K562 (cell line): ENCODE measurements around the gene ANO9. TPM values are rescaled to one million over a fixed set of nuclear protein-coding genes. Genes with fewer than 3 reads are reported as not detected.

ENCODE experiments used
- ATAC-seq: fragments of 200-7000 bp; cut with Tn5 transposase; 3 replicates; pipeline ENCODE4 v1.9.1; 2020; ENCODE audit warnings: moderate library complexity
- BruUV-seq: library from RNA; stranded (reverse); fragments of 400-500 nt; replicated peaks from 2 replicates; lab custom pipeline; 2021; lab: Mats Ljungman, UMichigan
- CTCF ChIA-PET: fragments of 300-600 bp; formaldehyde crosslinking; extraction: SDS; loops from one replicate; lab custom pipeline; 2021; ENCODE audit warnings: low intra/inter-chr PET ratio; lab: Yijun Ruan, JAX
- POLR2A ChIA-PET: fragments of 300-600, 350-650 bp; sonication (Branson Sonifier 250); formaldehyde crosslinking; extraction: SDS; loops from one replicate; lab custom pipeline; 2021; ENCODE audit warnings: antibody characterized with exemption, inconsistent platforms; lab: Yijun Ruan, JAX
- DNase-seq, 4 experiments: peaks; one replicate each; pipeline versions ENCODE4 v3.0.0 to v3.0.0-alpha.2; 2011 to 2018; ENCODE audit warnings: low spot score in 3 of 4, mixed read lengths in 3 of 4; ENCODE audit errors: extremely low read depth in 1 of 4
- FAIRE-seq: peaks from 2 replicates; lab custom pipeline; 2011; peaks lifted over from hg19 to GRCh38; lab: Jason Lieb, UNC
- H2AFZ ChIP-seq: 2 replicates; pipeline ENCODE4 v1.6.0; 2011; ENCODE audit warnings: low read depth, low read length, control low read depth, inconsistent platforms
- H3K27ac ChIP-seq: fragments of 200-600 bp; 3 replicates; pipeline ENCODE4 v1.8.0; 2011; ENCODE audit warnings: low read depth, mild to moderate bottlenecking, control low read depth, inconsistent platforms, low read length, moderate library complexity, mixed read lengths; ENCODE audit errors: extremely low read depth
- H3K27me3 ChIP-seq, 2 experiments: fragments of 300-600 bp in 1 of 2; 2 replicates in 1 of 2; 3 replicates in 1 of 2; pipeline versions ENCODE4 v1.6.0 to v1.8.0; 2011; ENCODE audit warnings: inconsistent platforms in 2 of 2, low read length in 2 of 2, mild to moderate bottlenecking in 1 of 2, mixed read lengths in 1 of 2, moderate library complexity in 1 of 2; ENCODE audit not compliant: control insufficient read depth in 2 of 2, insufficient read depth in 2 of 2
- H3K36me3 ChIP-seq: fragments of 300-600 bp; 3 replicates; pipeline ENCODE4 v1.8.0; 2011; ENCODE audit warnings: mild to moderate bottlenecking, low read length, inconsistent platforms; ENCODE audit not compliant: control insufficient read depth, insufficient read depth
- H3K4me1 ChIP-seq, 2 experiments: fragments of 200-600 bp in 1 of 2; replicated peaks in 1 of 2; 2 replicates in 1 of 2; 3 replicates in 1 of 2; pipeline versions ENCODE4 v1.5.1 to v1.8.0; 2011; ENCODE audit warnings: inconsistent platforms in 2 of 2, low read length in 2 of 2, mild to moderate bottlenecking in 1 of 2, mixed read lengths in 1 of 2, moderate library complexity in 1 of 2; ENCODE audit not compliant: control insufficient read depth in 2 of 2, insufficient read depth in 2 of 2
- H3K4me2 ChIP-seq: 2 replicates; pipeline ENCODE4 v1.6.1; 2011; ENCODE audit warnings: low read length, control low read depth, inconsistent platforms, mixed read lengths; ENCODE audit not compliant: insufficient read depth
- H3K4me3 ChIP-seq: fragments of 200-600 bp; sonication (generic), shearing (Covaris generic); 2 replicates; pipeline ENCODE4 v1.5.1; 2016; ENCODE audit warnings: control low read depth, inconsistent platforms
- H3K79me2 ChIP-seq: fragments of 200-600 bp; 3 replicates; pipeline ENCODE4 v1.8.0; 2011; ENCODE audit warnings: low read length, inconsistent platforms; ENCODE audit not compliant: control insufficient read depth, insufficient read depth
- H3K9ac ChIP-seq, 2 experiments: 2 replicates each; pipeline versions ENCODE4 v1.6.0 to v1.6.1; 2011; ENCODE audit warnings: low read depth in 2 of 2, low read length in 2 of 2, control low read depth in 1 of 2, inconsistent platforms in 1 of 2, mild to moderate bottlenecking in 1 of 2, mixed read lengths in 1 of 2; ENCODE audit not compliant: insufficient read depth in 1 of 2
- H3K9me1 ChIP-seq: one replicate; pipeline ENCODE4 v1.6.0; 2011; ENCODE audit warnings: inconsistent platforms, mild to moderate bottlenecking, low read length, moderate library complexity; ENCODE audit not compliant: control insufficient read depth, insufficient read depth
- H3K9me3 ChIP-seq: replicated peaks from 2 replicates; pipeline ENCODE4 v1.5.1; 2011; ENCODE audit warnings: low read depth, low read length, inconsistent platforms; ENCODE audit not compliant: control insufficient read depth, insufficient read depth
- H4K20me1 ChIP-seq: replicated peaks from 2 replicates; pipeline ENCODE4 v1.6.1; 2011; ENCODE audit warnings: low read length, inconsistent platforms, mixed read lengths; ENCODE audit not compliant: control insufficient read depth, insufficient read depth
- ATF3 ChIP-seq, 2 experiments: fragments of 450-650 bp in 1 of 2; sonication (generic) in 1 of 2; formaldehyde crosslinking in 1 of 2; IDR thresholded peaks in 1 of 2; conservative IDR thresholded peaks in 1 of 2; 2 replicates each; pipeline versions ENCODE4 v1.6.1 to v1.8.1; 2016 to 2023; ENCODE audit warnings: mild to moderate bottlenecking in 2 of 2, moderate library complexity in 2 of 2, inconsistent platforms in 1 of 2, missing genetic modification reagents in 1 of 2
- ELF1 ChIP-seq: fragments of 200-800 bp; sonication (Bioruptor generic); IDR thresholded peaks from 2 replicates; pipeline ENCODE4 v1.6.1; 2016; ENCODE audit warnings: missing genetic modification characterization, missing compliant biosample characterization
- L3MBTL2 ChIP-seq: fragments of 450-650 bp; IDR thresholded peaks from 2 replicates; pipeline ENCODE4 v1.6.1; 2016; ENCODE audit warnings: mild to moderate bottlenecking, moderate library complexity
- LCOR ChIP-seq: sonication (generic); formaldehyde crosslinking; IDR thresholded peaks from 2 replicates; pipeline ENCODE4 v1.8.0; 2022; ENCODE audit warnings: mild to moderate bottlenecking, missing genetic modification reagents
- MYC ChIP-seq, 2 experiments: fragments of 250-450 bp in 1 of 2; sonication (Bioruptor Pico) in 1 of 2; IDR thresholded peaks; 2 replicates each; pipeline versions ENCODE4 v1.5.1 to v1.6.1; 2012 to 2021; ENCODE audit warnings: low read depth in 2 of 2, borderline replicate concordance in 1 of 2, improper control_type of control experiment in 1 of 2, low read length in 1 of 2, mild to moderate bottlenecking in 1 of 2, moderate library complexity in 1 of 2
- NR1H2 ChIP-seq: sonication (generic); formaldehyde crosslinking; IDR thresholded peaks from 2 replicates; pipeline ENCODE4 v1.4.0; 2020; ENCODE audit warnings: mild to moderate bottlenecking, missing genetic modification reagents
- NR4A1 ChIP-seq, 2 experiments: fragments of 250-450 bp in 1 of 2; fragments of 450-650 bp in 1 of 2; sonication (Bioruptor Pico) in 1 of 2; IDR thresholded peaks; 2 replicates each; pipeline versions ENCODE4 v1.4.0 to v1.6.1; 2016 to 2020; ENCODE audit warnings: mild to moderate bottlenecking in 2 of 2, missing compliant biosample characterization in 1 of 2, missing genetic modification characterization in 1 of 2, moderate library complexity in 1 of 2
- SAP30 ChIP-seq: fragments of 200-600 bp; sonication (generic); IDR thresholded peaks from 2 replicates; pipeline ENCODE4 v1.6.1; 2012; ENCODE audit warnings: borderline replicate concordance, low read depth, mild to moderate bottlenecking, moderate library complexity, low read length, control low read depth, inconsistent platforms; ENCODE audit not compliant: insufficient read depth, poor library complexity, severe bottlenecking
- SMARCA4 ChIP-seq: fragments of 450-650 bp; IDR thresholded peaks from 2 replicates; pipeline ENCODE4 v1.6.1; 2016
- SMARCA5 ChIP-seq: fragments of 450-650 bp; IDR thresholded peaks from 2 replicates; pipeline ENCODE4 v1.6.1; 2016
- TAF7 ChIP-seq: fragments of 450-650 bp; IDR thresholded peaks from 2 replicates; pipeline ENCODE4 v1.6.1; 2016; ENCODE audit warnings: missing genetic modification characterization, missing compliant biosample characterization
- ZBTB33 ChIP-seq: sonication (generic); formaldehyde crosslinking; IDR thresholded peaks from 2 replicates; pipeline ENCODE4 v1.8.1; 2023; ENCODE audit warnings: mild to moderate bottlenecking, missing genetic modification reagents
- ZBTB9 ChIP-seq: fragments of 450-650 bp; formaldehyde crosslinking; IDR thresholded peaks from 2 replicates; pipeline ENCODE4 v1.4.0; 2020; ENCODE audit warnings: mild to moderate bottlenecking, moderate library complexity
- ZNF197 ChIP-seq: fragments of 200-800 bp; sonication (Bioruptor generic); IDR thresholded peaks from 2 replicates; pipeline ENCODE4 v1.6.1; 2016; ENCODE audit warnings: low read depth, missing genetic modification characterization, missing compliant biosample characterization
- ZNF24 ChIP-seq: fragments of 450-650 bp; IDR thresholded peaks from 2 replicates; pipeline ENCODE4 v1.6.1; 2016
- WGBS: fragments of 100-300 bp; shearing (Covaris generic); methylation state at CpG from one replicate; pipeline ENCODE4 v1.1.6; 2016; ENCODE audit warnings: low coverage, mixed read lengths; ENCODE audit not compliant: insufficient coverage; ENCODE audit errors: missing lambda C conversion rate; 5-methylcytosine and 5-hydroxymethylcytosine counted together
- in situ Hi-C: fragments of 300-500 bp; cut with MboI; formaldehyde crosslinking; loops from 4 replicates; pipeline ENCODE4 v1.15.0; 2018; ENCODE audit warnings: inconsistent platforms, mixed read lengths
- intact Hi-C: fragments of 100-400 bp; cut with micrococcal nuclease; formaldehyde crosslinking; loops from 2 replicates; pipeline ENCODE4 v1.14.2; 2022
- polyA plus RNA-seq, 8 experiments: library from polyadenylated mRNA; depleted of rRNA in 4 of 8; stranded (reverse) in 5 of 8; unstranded in 3 of 8; fragments of >200 nt; fragmentation: Nextera tagmentation in 2 of 8; fragmentation: Illumina TruSeq in 1 of 8; extraction: Ambion mirVana in 2 of 8; extraction: Trizol in 1 of 8; gene quantifications; 2 replicates each; pipeline versions ENCODE4 v1.2.1 to v1.2.3, GENCODE V29; 2011 to 2014; ENCODE audit warnings: inconsistent platforms in 1 of 8, missing spikeins in 1 of 8
- total RNA-seq, 7 experiments: library from RNA; depleted of rRNA in 6 of 7; stranded (reverse); fragments of >200 nt in 6 of 7; fragmentation: Illumina TruSeq in 2 of 7; extraction: Trizol in 2 of 7; gene quantifications; 2 replicates each; pipeline versions ENCODE4 v1.2.1 to v1.2.3, GENCODE V29; 2011 to 2021; ENCODE audit warnings: low replicate concordance in 1 of 7

Gene ANO9
- total and polyA plus RNA-seq, 9 of the 15 experiments (the other 6 are each of a cell fraction or from before 2014, with no cell fraction given): 0.20 to 14.5 (median 4.5) TPM

- Histone ChIP-seq H3K36me3 (peaks cover 34% of the 10 kb centered on the region; the same call in 2 of the 3 replicates), H3K27ac (peak within 1 kb of the TSS; percentile 93), H3K79me2 (peaks cover 35% of the 10 kb centered on the region), H3K27me3 (no peaks in the 10 kb centered on the region), H3K9me1 (no peaks in the 10 kb centered on the region), H3K4me2 (peak within 1 kb of the TSS; percentile 97), H3K4me1 (peaks cover 22 to 75% of the 10 kb centered on the region in 2 experiments), H2AFZ (peak within 1 kb of the TSS; percentile 88), H3K4me3 (peak within 1 kb of the TSS; percentile 67), H4K20me1 (no peaks in the 10 kb centered on the region), H3K9me3 (no peaks in the 10 kb centered on the region), H3K9ac (peak within 1 kb of the TSS; percentile 94 to 99)
- intact Hi-C loops (loop anchor here (5.0 kb wide), 1 partner anchor 53 kb away; no protein-coding TSS in a partner anchor), in situ Hi-C loops (no loop called here)
- 0% methylated on average over 25 of the region's 57 CpGs for WGBS
- DNase-seq (peak; percentile 86 to 89 (median 88)), ATAC-seq (peak; percentile 88), FAIRE-seq (peak; percentile 75)
- CTCF ChIA-PET: no interaction called here
- POLR2A ChIA-PET: interaction anchor here (1.3 kb wide), 1 partner anchor 13 kb away, joined by 4 read pairs; no protein-coding TSS in a partner anchor
- BruUV-seq: TSS peak; percentile 90
- TF ChIP-seq L3MBTL2 (peak; percentile 87), ELF1 (tag) (peak; percentile 34; the same call in 1 of the 2 replicates), ATF3 (IDR thresholded peaks at IDR 0.05) (peak; percentile 88), ATF3 (CRISPR knock-in tag; conservative IDR thresholded peaks at IDR 0.05) (no peak), NR4A1 (CRISPR knock-in tag; IDR thresholded peaks at IDR 0.05) (peak; percentile 75; the same call in 1 of the 2 replicates), NR4A1 (tag; IDR thresholded peaks at IDR 0.05) (no peak), ZNF197 (CRISPR knock-in tag) (0 out of 2 replicates have a peak, but pooled peaks have one; percentile 25), SAP30 (peak; percentile 27), MYC (IDR thresholded peaks at IDR 0.05; ENCODE audit: low read depth, low read length) (peak; percentile 52), MYC (CRISPR knock-in tag; IDR thresholded peaks at IDR 0.05; ENCODE audit: borderline replicate concordance, low read depth) (peak; percentile 87; the same call in 1 of the 2 replicates), LCOR (CRISPR knock-in tag) (peak; percentile 22; the same call in 1 of the 2 replicates), ZBTB9 (CRISPR knock-in tag) (peak; percentile 60), NR1H2 (no peak; the same call in 1 of the 2 replicates), SMARCA5 (no peak), TAF7 (tag) (0 out of 2 replicates have a peak, but pooled peaks have one; percentile 17), ZBTB33 (peak; percentile 87), ZNF24 (0 out of 2 replicates have a peak, but pooled peaks have one; percentile 22), SMARCA4 (peak; percentile 47; the same call in 1 of the 2 replicates)
Observed at GRCh38 chr11:394034-394857, 47.6 kb downstream of the ANO9 start, which contains the start of gene PKP3. PKP3 (plus strand) TSS chr11:394209; CDS start chr11:394293, 84 bp downstream.
